C4-2B (cell line): ENCODE results near the gene TTC28.

Source experiments
- CTCF ChIP-seq: fragments of 450-650 bp; conservative IDR thresholded peaks from 2 replicates; pipeline ENCODE4 v1.5.1; 2017; ENCODE audit warnings: mild to moderate bottlenecking
- ZFX ChIP-seq: fragments of 450-650 bp; IDR thresholded peaks from 2 replicates; pipeline ENCODE4 v1.6.1; 2017

- no peak for TF ChIP-seq ZFX
- TF ChIP-seq CTCF = no peak
Measured at GRCh38 chr22:28004021-28004420, 675.6 kb downstream of the TTC28 start.
